ENCODE measurements around the gene HOXA11.
A peak's percentile ranks its signal among the peaks of the same experiment; 100 is the strongest.

Gene HOXA11

DNA sequence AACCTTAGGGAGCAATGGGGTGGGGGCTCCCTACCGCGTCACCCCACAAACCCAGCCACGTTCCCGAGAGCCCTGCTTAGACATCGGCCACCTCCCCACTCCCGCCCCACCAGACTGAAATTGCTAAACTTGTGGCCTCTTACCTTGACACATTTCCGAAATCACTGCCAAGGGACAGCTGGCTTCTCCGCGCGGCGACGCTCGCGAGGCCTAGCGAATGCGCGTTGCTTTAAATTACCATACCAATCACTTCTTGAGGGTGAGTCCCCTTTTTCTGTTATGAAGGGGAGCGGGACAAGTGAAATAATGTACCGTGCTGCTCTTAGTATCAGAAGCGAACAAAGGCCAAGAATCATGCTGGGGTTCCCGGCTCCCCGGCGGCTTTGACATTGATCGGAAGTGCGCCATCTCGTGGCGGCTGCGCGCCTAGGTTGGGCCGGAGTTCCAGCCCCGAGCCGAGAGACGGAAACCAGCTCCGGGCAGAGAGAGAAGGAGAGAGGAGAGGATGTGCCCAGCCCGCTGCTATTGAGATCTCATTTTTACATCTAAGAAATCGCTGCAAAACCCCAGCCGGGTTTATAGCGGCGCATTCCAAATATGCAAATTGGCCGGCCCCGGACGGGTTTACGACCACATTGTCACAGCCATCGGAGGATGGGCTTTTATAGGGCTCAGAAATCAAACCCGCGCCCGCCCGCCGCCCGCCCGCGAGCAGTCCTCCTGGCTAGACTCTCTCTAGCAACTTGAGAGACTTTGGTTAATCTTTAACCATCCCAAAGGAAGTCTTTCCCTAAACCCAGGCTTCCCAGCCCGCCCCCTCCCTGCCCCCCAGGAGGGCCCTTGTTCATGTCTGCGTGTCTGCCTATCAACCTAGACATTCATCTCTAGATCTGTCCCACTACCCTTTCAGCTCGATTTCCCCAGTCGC, 5.3 kb downstream of the HOXA11 start:
- DNase-seq, result no peak

- DNase-seq, result no peak
Measured at GRCh38 chr7:27179030-27179429, 6.0 kb downstream of the HOXA11 start.

- DNase-seq, result no peak
Measured at GRCh38 chr7:27178366-27178765, 6.7 kb downstream of the HOXA11 start.

DNA sequence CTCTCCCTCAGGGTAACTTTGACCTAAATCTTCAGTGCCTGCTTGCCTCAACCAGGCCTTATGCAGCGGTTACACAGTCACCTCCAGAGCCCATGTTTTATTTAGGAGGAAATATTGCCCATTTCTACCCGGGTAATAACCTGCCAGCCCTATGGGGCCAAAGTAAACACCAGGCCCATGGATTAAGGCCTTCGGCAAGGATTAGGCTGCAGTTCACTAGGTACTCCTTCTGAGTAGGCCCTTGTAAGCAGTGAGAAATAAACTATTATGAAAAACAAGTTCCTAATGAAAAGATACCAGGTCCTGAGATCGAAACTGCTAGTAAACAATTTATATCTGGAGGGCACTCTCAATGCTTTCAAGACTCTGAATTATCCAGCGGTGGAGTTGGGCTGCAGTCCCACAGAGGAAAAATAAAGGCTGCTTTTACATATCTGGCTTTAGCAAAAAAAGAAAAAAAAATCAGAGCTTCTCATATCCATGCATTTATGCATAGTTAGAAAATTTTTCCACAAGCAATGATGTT, 7.2 kb downstream of the HOXA11 start:
- DNase-seq, result no peak

DNA sequence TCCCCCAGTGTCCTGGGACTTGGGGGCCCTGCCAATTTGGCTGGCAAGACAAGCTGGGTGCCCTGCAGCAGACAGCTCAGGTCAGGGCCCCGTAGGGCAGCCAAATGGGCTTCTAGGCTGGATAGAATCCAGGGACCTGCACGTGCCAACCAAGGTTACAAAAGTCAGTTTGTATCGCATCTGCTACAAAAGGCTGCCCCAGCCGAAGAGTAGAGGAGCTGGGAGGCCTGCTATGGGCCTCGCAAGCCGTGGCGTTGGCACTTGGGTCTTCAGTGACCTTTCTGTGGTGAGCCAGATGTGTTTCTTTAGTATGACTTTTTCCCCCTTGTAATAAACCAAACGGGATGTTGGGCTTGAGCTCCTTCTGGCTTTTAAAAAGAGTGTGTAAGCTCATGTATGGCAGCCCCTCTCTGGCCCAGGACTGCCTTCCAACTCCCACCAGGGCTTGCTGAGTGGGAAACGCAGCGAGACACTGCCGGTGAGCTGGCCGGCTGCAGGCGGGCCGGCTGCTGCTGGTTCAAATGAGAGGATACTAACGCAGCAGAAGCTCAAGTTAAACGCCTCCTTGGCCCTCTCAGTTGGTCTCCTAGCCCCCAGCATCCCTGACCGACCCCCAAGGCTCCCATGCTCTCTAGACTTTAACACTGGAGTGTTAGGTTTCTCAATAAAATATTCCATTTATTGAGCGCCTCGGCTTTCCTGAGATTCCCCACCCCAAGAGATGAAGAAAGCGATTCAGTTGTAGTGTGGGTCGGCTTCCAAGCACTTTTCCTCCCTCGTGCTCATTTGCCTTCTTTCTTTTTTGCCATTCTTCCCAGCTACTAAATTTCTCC, 7.9 kb downstream of the HOXA11 start:
- DNase-seq, result no peak

- DNase-seq, result no peak
Measured at GRCh38 chr7:27176524-27176845, 8.5 kb downstream of the HOXA11 start.

DNA sequence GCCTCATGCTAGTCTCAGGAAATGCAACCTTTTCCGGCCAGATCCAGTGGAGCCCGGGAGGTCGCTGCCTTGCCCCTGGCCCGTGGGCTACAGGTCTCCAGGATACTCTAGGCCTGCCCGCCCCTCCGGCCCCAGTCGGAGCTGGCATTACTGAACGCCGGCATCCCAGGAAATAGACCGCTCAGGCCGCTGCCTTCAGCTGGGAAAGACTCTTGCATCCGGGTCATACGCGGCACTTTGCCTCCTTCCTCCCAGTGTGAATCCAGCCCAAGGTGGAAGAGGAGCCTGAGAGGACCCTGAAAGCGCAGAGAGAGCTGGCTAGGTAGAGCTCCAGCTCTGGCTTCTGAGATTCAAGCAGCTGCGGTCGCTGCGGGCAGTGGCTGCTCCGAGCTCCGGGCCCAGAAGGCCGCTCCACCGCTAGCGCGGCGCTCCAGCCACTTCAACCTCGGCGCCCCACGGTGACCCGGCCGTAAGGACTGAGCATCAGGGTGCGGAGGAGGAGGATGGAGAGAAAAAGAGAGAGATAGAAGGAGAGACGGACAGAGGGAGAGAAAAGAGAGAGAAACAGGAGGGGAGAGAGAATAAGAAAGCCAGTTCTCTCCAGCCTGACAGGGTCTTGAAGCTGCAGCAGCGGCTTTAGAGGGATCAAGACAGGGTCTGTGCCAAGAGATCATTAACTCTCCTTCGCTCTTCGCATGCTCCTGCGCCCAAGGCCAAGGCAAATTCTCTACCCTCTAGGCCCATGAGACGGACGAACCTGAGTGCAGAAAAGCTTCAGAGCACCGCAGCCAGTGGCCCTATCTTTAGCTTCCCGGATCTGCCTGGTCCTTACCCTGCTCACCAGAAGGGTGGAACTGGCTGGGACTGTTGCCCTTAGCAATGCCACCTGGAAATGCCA, 9.2 kb downstream of the HOXA11 start:
- DNase-seq, result no peak

DNA sequence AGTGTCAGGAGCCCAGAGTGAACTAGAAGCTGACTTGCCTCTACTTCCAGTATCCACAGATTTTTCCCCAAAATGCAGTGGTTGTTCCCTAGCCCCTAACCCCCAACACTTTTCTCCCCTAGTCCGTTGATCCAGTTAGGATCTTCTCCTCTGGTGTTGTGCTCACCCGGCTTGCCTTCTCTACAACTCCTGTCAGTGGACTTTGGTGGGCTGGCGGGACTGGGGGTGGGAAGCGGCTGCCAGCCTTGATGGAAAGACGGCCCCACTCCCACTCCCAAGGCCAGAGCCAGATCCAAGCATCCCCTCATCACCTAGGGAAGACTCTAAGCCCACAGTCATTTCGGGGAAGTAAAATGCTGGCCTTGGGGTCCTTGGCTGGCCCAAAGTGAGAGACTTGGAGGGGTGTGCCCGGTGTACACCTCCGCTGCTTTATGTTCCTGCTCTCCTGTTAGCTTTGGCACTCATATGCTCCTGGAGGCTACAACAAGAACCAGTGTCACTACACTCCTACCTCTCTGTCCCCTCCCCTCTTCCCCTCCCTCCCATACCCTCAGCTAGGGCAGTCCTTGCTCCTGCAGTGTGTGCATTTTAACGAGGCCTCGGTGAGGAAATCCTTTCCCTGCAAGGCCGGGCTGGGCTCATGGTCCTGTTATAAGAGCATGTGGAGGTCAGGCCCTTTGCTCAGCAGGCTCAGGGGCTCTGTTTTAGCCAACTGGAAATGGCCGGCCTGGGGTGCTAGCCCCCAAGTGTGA, 10.0 kb downstream of the HOXA11 start:
- no peak for DNase-seq

- peak; percentile 20 to 54 for DNase-seq
Measured at GRCh38 chr7:27173956-27174873, 10.8 kb downstream of the HOXA11 start, which contains the start of gene HOXA10. TSS of gene HOXA10 (minus strand) at chr7:27174320. CDS start at chr7:27174306, 14 bp downstream.

- DNase-seq, result peak in 1 of 2 experiments; percentile 24
Measured at GRCh38 chr7:27173511-27173955, 11.5 kb downstream of the HOXA11 start.

GRCh38 chr7:27172823-27173510, 12.1 kb downstream of the HOXA11 start:
- no peak for DNase-seq

DNA sequence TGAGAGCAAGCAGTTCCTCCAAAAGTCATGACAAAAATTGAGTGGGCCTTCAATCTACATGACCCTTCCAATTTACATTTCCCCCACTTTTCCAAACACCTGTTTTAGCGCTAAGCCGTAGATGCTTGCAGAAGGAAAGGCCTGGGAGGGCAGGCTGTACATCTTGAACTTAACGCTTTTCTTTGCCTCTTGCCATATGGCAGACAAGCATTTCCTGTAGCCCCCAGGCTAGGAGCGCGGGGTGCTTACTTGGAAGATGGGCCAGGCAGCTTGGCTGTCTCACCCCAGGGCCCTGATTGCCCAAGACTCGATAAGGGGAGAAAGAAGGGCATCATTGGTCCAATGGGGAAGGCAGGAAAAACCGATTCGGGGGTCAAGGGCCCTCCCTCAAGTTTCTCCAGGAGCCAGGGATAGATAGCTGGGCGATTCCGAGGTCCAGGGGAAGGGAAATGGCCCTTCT, 12.7 kb downstream of the HOXA11 start:
- no peak for DNase-seq

GRCh38 chr7:27171637-27172314, 13.3 kb downstream of the HOXA11 start:
- DNase-seq, result peak in 1 of 2 experiments; percentile 30

GRCh38 chr7:27171325-27171636, 13.8 kb downstream of the HOXA11 start:
- DNase-seq, result no peak

GRCh38 chr7:27170426-27171324, 14.4 kb downstream of the HOXA11 start:
- DNase-seq, result no peak

DNA sequence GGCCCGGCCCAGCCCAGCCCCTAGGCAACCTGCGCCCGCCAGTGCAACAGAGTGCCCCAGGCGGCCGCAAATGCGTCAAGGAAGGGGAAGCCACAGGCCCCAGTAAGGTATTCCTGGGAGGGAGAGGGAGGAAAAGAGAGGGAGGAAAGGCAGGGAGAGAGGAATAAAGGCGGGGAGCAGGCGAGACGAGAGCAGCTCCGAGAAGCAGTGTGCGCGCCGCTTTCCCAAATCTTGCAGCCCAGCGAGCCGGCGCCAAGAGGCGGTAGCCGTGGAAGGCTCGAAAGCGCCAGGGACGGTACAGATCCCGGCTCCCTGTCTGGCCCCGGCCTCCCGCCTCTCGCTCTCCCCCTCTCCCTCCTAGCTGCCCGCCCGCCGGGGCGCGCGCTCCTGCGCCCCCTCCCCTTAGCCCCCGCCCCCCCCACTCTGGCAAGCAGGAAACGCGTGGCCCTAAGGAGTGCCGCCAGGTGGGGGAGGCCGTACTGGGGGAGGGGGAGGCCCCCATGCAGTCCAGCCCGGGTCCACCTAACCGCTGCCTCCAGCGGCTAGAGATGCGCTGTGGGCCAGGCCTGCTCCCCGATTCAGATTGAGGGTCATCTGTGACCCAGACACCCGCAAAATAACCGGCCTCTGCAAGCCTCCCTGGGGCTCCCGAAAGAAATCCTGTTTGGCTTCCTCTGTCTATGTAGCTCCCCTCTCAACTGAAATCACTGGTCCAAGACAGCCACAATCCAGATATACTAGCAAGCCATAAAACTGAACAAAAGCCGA, 15.2 kb downstream of the HOXA11 start:
- peak; percentile 53 to 69 for DNase-seq

DNA sequence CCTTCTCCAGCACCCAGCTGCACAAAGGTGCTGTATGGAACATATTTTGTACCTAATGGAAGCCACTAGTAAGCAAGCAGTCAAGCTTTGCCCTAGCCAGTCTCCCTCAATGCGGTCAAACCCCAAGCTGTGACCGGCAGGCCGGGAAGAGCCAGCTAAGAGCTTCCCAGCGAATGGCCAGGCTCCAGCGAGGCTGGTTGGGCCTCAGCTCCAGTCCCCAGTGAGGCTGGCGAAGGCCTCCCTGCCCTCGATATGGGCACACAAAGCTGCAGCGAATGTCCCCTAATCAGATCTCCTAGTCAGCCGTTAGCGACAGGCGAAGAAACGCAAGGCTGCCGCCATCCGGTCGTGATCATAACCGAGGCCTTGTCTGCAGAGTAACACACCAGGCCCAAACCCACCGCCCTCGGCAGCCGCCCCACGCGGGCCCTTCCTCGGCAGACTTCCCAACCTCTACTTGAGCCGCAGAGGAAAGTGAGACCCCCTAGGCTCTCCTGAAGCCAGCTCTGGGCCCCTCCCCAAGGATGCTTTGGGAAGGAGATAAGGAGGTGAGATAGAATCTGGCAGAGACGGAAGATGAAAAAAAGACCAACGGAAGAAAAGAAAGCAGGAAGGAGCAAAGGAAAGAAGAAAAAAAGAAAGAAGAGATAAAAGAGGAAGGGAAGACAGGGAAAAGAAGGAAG, 16.6 kb downstream of the HOXA11 start:
- DNase-seq, result peak; percentile 46 to 73
